ENCODE data around the gene SLC43A3. TPM values are rescaled to one million over a fixed set of nuclear protein-coding genes. Genes with fewer than 3 reads are reported as not detected.

SLC43A3 gene
- total and polyA plus RNA-seq, 2 of the 4 experiments (the other 2 are of a cell fraction) = 12.7 to 21.1 TPM

GRCh38 chr11:57457643-57458023 is 30.7 kb upstream of the SLC43A3 start:
- BruUV-seq (replicated peaks) = no TSS peak
- Histone ChIP-seq H3K27me3 (ENCODE audit: control insufficient read depth, insufficient read depth, low read length) (peaks cover 53% of the 10 kb centered on the region), H3K23ac (ENCODE audit: low read depth, low read length) (peak overlapping the region; percentile 63), H2BK120ac (ENCODE audit: low read depth, low read length) (no peak overlapping the region), H3K36me3 (ENCODE audit: control insufficient read depth, insufficient read depth, low read length) (no peaks in the 10 kb centered on the region), H4K5ac (ENCODE audit: low read depth, low read length) (no peak overlapping the region), H3K79me1 (ENCODE audit: low read depth in 1 of 2, low read length in 2 of 2) (no peaks in the 10 kb centered on the region), H2BK15ac (ENCODE audit: low read depth, low read length) (no peak overlapping the region), H3K9me1 (ENCODE audit: insufficient read depth, low read length) (0 out of 2 replicates have a peak, but pooled peaks cover 4% of the 10 kb centered on the region), H2AK9ac (replicated peaks; ENCODE audit: low read depth, low read length, poor library complexity) (peak overlapping the region; percentile 1), H2AK5ac (ENCODE audit: low read depth, low read length) (peak overlapping the region; percentile 8; the same call in 1 of the 2 replicates), H3K4me3 (ENCODE audit: insufficient read depth, low read depth, low read length) (no peak overlapping the region), H2BK20ac (ENCODE audit: low read depth, low read length) (no peak overlapping the region), H3K56ac (ENCODE audit: extremely low read depth, insufficient read depth, low read length) (no peak overlapping the region), H4K8ac (ENCODE audit: low read depth in 2 of 2, low read length in 2 of 2) (peak overlapping the region in 1 of 2 experiments; percentile 50; a peak in 1 of 4 replicates), H3K27ac (ENCODE audit: insufficient read depth, low read length) (no peak overlapping the region), H3K9me3 (ENCODE audit: control insufficient read depth, insufficient read depth, low read length) (no peaks in the 10 kb centered on the region), H3K9ac (ENCODE audit: low read depth, low read length) (no peak overlapping the region), H2BK5ac (ENCODE audit: low read depth, low read length, poor library complexity, severe bottlenecking) (no peak overlapping the region), H3K4me2 (ENCODE audit: low read depth, low read length) (0 out of 2 replicates have a peak overlapping the region, but pooled peaks have one; percentile 23), H3K14ac (replicated peaks; ENCODE audit: low read depth, low read length) (no peak overlapping the region; the same call in 1 of the 2 replicates), H4K20me1 (ENCODE audit: insufficient read depth, low read length) (no peaks in the 10 kb centered on the region), H3K18ac (ENCODE audit: low read depth, low read length) (no peak overlapping the region), H3K4me1 (ENCODE audit: control insufficient read depth, insufficient read depth, low read length) (peaks cover 3% of the 10 kb centered on the region; the same call in 1 of the 2 replicates), H4K91ac (ENCODE audit: insufficient read depth, low read depth, low read length) (no peak overlapping the region), H3K4ac (ENCODE audit: low read depth, low read length) (no peak overlapping the region), H2AFZ (replicated peaks; ENCODE audit: low read length, poor library complexity) (peak overlapping the region; percentile 11)
- ATAC-seq (ENCODE audit: low read depth) (no peak; the same call in 1 of the 2 replicates), DNase-seq (no peak)
- ChIA-PET CTCF (interaction anchor here (0.9 to 3.9 kb wide), 10 partner anchors 16 to 152 kb away, joined by 3 to 22 read pairs (median 4); no protein-coding TSS in a partner anchor), POLR2A (ENCODE audit: unreplicated experiment) (interaction anchor here (0.6 kb wide), 1 partner anchor 187 kb away, joined by 4 read pairs; no protein-coding TSS in a partner anchor)
- WGBS, 2 experiments (ENCODE audit: extremely low coverage in 2 of 2, insufficient read length in 1 of 2) = no CpG with 5 or more reads among the region's 7 CpGs
- intact Hi-C loops (cut with micrococcal nuclease) = loop anchor here (1.0 to 10.0 kb wide), 6 partner anchors 23 to 1055 kb away; no protein-coding TSS in a partner anchor
- dilution Hi-C loops (cut with HindIII; ENCODE audit: low sequenced_read_pairs, unreplicated experiment) = no loop called here
- in situ Hi-C loops (cut with MboI; ENCODE audit: low sequenced_read_pairs) = loop anchor here (5.0 to 10.0 kb wide), 2 partner anchors 70 to 187 kb away; partner anchors contain the start of gene YPEL4
- no peak for TF ChIP-seq FOS (IDR thresholded peaks at IDR 0.05; ENCODE audit: low read depth, low read length)
- no peak for TF ChIP-seq NFE2L2 (IDR thresholded peaks at IDR 0.05; ENCODE audit: low read depth, low read length)
- TF ChIP-seq MAZ (IDR thresholded peaks at IDR 0.05; ENCODE audit: borderline replicate concordance, low read depth, low read length) = no peak
- TF ChIP-seq CHD1 (IDR thresholded peaks at IDR 0.05; ENCODE audit: low read depth, low read length) = no peak
- TF ChIP-seq POLR2A (IDR thresholded peaks at IDR 0.05; ENCODE audit: low read depth, low read length) = no peak
- no peak for TF ChIP-seq BHLHE40 (IDR thresholded peaks at IDR 0.05; ENCODE audit: low read depth, low read length)
- TF ChIP-seq CEBPB (IDR thresholded peaks at IDR 0.05; ENCODE audit: low read depth, low read length) = no peak
- TF ChIP-seq CTCF (conservative IDR thresholded peaks at IDR 0.05; ENCODE audit: low read depth, low read length) = no peak
- TF ChIP-seq RCOR1 (IDR thresholded peaks at IDR 0.05; ENCODE audit: insufficient replicate concordance, low read length) = no peak
- no peak for TF ChIP-seq SMC3 (IDR thresholded peaks at IDR 0.05; ENCODE audit: low read depth, low read length)
- no peak for TF ChIP-seq RAD21 (IDR thresholded peaks at IDR 0.05; ENCODE audit: low read length)

All from IMR-90 (cell line).